Natural killer cell (primary cell): Measurements from ENCODE around the gene PKP1. TPM values are rescaled to one million over a fixed set of nuclear protein-coding genes. Genes with fewer than 3 reads are reported as not detected.

ENCODE experiments used
- ATAC-seq, 3 donors: fragments of 150-1000 bp in 2 of 3; fragments of 200-7000 bp in 1 of 3; cut with Tn5 transposase; 1 replicate in 1 of 3; 2 replicates in 2 of 3; pipeline ENCODE4 v1.10.0; 2021; ENCODE audit warnings: mild to moderate bottlenecking in 2 of 3, moderate library complexity in 2 of 3
- DNase-seq, 2 donors: peaks; one replicate each; pipeline versions ENCODE4 v3.0.0 to v3.0.0-alpha.2; 2013 to 2021; ENCODE audit warnings: mixed read lengths in 1 of 2
- H3K27ac ChIP-seq: one replicate; pipeline ENCODE4 v1.5.1; 2013; ENCODE audit warnings: mild to moderate bottlenecking, low read length
- H3K27me3 ChIP-seq: one replicate; pipeline ENCODE4 v1.6.1; 2013; ENCODE audit warnings: low read length; ENCODE audit not compliant: control insufficient read depth, insufficient read depth
- H3K36me3 ChIP-seq: one replicate; pipeline ENCODE4 v1.6.1; 2013; ENCODE audit warnings: low read length; ENCODE audit not compliant: control insufficient read depth, insufficient read depth
- H3K4me1 ChIP-seq: one replicate; pipeline ENCODE4 v1.6.1; 2013; ENCODE audit warnings: low read length; ENCODE audit not compliant: control insufficient read depth, insufficient read depth
- H3K4me3 ChIP-seq: one replicate; pipeline ENCODE4 v1.5.1; 2013; ENCODE audit warnings: low read length
- H3K9me3 ChIP-seq: one replicate; pipeline ENCODE4 v1.6.1; 2013; ENCODE audit warnings: low read length; ENCODE audit not compliant: control insufficient read depth, insufficient read depth
- H3K27ac Mint-ChIP-seq, 2 donors: one replicate each; pipeline ENCODE4 v1.8.0; 2022; ENCODE audit warnings: mild to moderate bottlenecking in 2 of 2, mixed read lengths in 2 of 2, moderate library complexity in 1 of 2
- H3K27me3 Mint-ChIP-seq, 2 donors: one replicate each; pipeline ENCODE4 v1.8.0; 2022; ENCODE audit warnings: low read depth in 2 of 2, mixed read lengths in 2 of 2
- H3K36me3 Mint-ChIP-seq: one replicate; pipeline ENCODE4 v1.8.0; 2022; ENCODE audit warnings: mixed read lengths
- H3K4me1 Mint-ChIP-seq, 2 donors: one replicate each; pipeline ENCODE4 v1.8.0; 2022; ENCODE audit warnings: mixed read lengths in 2 of 2
- H3K4me3 Mint-ChIP-seq: one replicate; pipeline ENCODE4 v1.8.0; 2022; ENCODE audit warnings: mild to moderate bottlenecking, moderate library complexity, mixed read lengths
- H3K9me3 Mint-ChIP-seq, 2 donors: one replicate each; pipeline ENCODE4 v1.8.0; 2022; ENCODE audit warnings: mixed read lengths in 2 of 2
- WGBS: methylation state at CpG from one replicate; pipeline ENCODE4 v1.1.7; 2013; ENCODE audit warnings: missing lambda C conversion rate; ENCODE audit not compliant: insufficient coverage; 5-methylcytosine and 5-hydroxymethylcytosine counted together
- intact Hi-C: fragments of 100-400 bp; cut with micrococcal nuclease; formaldehyde crosslinking; loops from one replicate; pipeline ENCODE4 v1.14.2; 2022
- total RNA-seq, 4 donors: library from RNA; stranded (reverse); fragments of 120-200 nt in 1 of 4; gene quantifications; one replicate each; pipeline versions ENCODE4 v1.2.3 to v1.2.4, GENCODE V29; 2013 to 2022
- TF ChIP-seq, protein P1 (sequence below): fragments of 200-600 bp; IDR thresholded peaks from one replicate; pipeline ENCODE4 v1.8.0; 2022; ENCODE audit warnings: antibody characterized with exemption

Gene PKP1
- total RNA-seq, 3 donors from 2014 or later (not counting 1 experiment from before 2014, with no cell fraction given), result not detected

DNA sequence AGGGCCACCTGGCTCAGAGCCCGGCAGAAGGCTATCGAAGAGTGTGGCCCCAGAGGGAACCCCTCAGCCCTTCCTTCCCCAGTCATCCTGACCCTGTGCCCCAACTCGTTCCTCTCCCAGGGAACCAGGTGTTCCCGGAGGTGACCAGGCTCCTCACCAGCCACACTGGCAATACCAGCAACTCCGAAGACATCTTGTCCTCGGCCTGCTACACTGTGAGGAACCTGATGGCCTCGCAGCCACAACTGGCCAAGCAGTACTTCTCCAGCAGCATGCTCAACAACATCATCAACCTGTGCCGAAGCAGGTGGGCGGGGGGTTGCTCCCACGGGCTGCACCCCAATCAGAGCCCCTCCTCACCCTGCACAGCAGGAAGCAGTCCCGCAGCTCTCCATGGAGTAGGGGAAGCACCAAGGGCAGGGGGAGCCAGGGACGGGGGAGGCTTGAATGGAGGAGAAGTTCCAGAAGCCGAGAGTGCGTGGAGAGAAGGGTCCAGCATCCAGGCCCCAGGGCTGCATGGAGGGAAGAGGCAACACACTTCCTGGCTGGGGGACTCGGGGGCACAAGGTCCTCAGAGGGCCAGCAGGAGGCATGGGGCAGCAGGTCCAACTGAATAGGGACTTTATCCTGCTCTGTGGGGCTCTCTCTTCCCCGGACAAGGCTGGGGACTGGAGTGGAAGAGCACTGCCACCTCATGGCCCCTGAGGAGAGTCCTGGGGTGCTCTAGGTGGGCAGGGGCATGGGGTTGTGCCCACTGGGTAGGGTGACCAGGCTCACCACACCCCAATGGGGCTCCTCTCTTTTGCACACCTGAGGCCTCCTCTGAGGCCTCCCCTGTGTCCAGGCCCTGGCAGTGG is 41.7 kb downstream of the PKP1 start:
- Histone ChIP-seq H3K4me1 (no peaks in the 10 kb centered on the region), H3K27me3 (no peaks in the 10 kb centered on the region), H3K36me3 (no peaks in the 10 kb centered on the region), H3K4me3 (no peak overlapping the region), H3K9me3 (no peaks in the 10 kb centered on the region), H3K27ac (no peak overlapping the region)
- Mint-ChIP-seq H3K4me3 (no peak overlapping the region), H3K4me1 (no peaks in the 10 kb centered on the region), H3K27ac (no peak overlapping the region), H3K9me3 (no peaks in the 10 kb centered on the region), H3K27me3 (peaks cover 3 to 12% of the 10 kb centered on the region in 2 donors), H3K36me3 (no peaks in the 10 kb centered on the region)
- WGBS, result 77% methylated on average over 16 of the region's 16 CpGs
- ATAC-seq, result no peak
- TF ChIP-seq, protein P1, sequence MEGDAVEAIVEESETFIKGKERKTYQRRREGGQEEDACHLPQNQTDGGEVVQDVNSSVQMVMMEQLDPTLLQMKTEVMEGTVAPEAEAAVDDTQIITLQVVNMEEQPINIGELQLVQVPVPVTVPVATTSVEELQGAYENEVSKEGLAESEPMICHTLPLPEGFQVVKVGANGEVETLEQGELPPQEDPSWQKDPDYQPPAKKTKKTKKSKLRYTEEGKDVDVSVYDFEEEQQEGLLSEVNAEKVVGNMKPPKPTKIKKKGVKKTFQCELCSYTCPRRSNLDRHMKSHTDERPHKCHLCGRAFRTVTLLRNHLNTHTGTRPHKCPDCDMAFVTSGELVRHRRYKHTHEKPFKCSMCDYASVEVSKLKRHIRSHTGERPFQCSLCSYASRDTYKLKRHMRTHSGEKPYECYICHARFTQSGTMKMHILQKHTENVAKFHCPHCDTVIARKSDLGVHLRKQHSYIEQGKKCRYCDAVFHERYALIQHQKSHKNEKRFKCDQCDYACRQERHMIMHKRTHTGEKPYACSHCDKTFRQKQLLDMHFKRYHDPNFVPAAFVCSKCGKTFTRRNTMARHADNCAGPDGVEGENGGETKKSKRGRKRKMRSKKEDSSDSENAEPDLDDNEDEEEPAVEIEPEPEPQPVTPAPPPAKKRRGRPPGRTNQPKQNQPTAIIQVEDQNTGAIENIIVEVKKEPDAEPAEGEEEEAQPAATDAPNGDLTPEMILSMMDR, result no peak
- DNase-seq, result no peak
- intact Hi-C loops, result no loop called here

DNA sequence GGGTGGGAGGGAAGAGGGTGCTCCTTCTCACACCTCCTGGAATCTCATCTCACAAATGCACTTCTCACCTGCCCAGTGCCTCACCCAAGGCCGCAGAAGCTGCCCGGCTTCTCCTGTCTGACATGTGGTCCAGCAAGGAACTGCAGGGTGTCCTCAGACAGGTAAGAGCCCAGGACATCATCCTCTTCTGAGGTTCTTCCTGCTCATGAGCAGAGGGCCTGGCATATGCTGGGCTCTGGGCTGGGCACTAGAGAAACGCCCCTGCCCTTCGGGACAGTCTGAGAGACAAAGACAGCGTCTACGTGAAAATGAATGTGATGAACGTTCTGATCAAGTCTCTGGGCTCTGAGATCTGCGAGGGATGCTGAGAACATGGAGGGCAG is 42.4 kb downstream of the PKP1 start:
- no peak overlapping the region for H3K4me3 Mint-ChIP-seq
- DNase-seq, result no peak

DNA sequence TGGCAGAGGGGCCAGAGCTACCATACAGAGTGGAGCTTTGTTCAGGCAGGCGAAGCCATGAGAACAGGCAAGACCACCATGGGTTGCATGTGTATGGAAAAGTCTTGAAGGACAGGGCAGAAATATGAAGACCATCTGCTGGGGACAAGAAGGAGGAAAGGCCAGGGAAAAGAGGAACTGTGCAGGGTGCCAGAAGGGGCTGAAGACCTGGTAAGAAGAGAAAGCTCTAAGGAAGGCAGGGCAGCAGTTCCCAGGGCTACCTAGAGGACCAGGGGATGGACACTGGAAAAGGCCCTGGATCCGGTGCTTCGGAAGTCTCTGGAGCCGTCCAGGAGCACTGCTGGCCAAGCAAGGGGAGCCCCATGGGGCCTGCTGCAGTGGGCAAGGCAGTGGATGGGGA is 43.4 kb downstream of the PKP1 start:
- Mint-ChIP-seq H3K27ac (no peak overlapping the region), H3K4me3 (no peak overlapping the region), H3K27me3 (peaks cover 3 to 12% of the 10 kb centered on the region in 2 donors), H3K4me1 (no peaks in the 10 kb centered on the region), H3K9me3 (no peaks in the 10 kb centered on the region), H3K36me3 (no peaks in the 10 kb centered on the region)
- WGBS, result 77% methylated on average over 4 of the region's 4 CpGs
- Histone ChIP-seq H3K4me1 (no peaks in the 10 kb centered on the region), H3K27me3 (no peaks in the 10 kb centered on the region), H3K27ac (no peak overlapping the region), H3K4me3 (no peak overlapping the region), H3K36me3 (no peaks in the 10 kb centered on the region), H3K9me3 (no peaks in the 10 kb centered on the region)
- intact Hi-C loops, result no loop called here
- ATAC-seq, result no peak
- TF ChIP-seq, protein P1, result no peak
- no peak for DNase-seq

More for the DNA sequence above, 42.4 kb downstream of the PKP1 start:
- Mint-ChIP-seq H3K27me3 (peaks cover 3 to 12% of the 10 kb centered on the region in 2 donors), H3K9me3 (no peaks in the 10 kb centered on the region), H3K36me3 (no peaks in the 10 kb centered on the region), H3K4me1 (no peaks in the 10 kb centered on the region), H3K27ac (no peak overlapping the region)
- intact Hi-C loops, result no loop called here
- WGBS, result 91% methylated on average over 8 of the region's 8 CpGs
- Histone ChIP-seq H3K36me3 (no peaks in the 10 kb centered on the region), H3K27ac (no peak overlapping the region), H3K27me3 (no peaks in the 10 kb centered on the region), H3K4me1 (no peaks in the 10 kb centered on the region), H3K9me3 (no peaks in the 10 kb centered on the region), H3K4me3 (no peak overlapping the region)
- TF ChIP-seq, protein P1, result no peak
- ATAC-seq, result no peak
